NOMO-1 (cell line): ENCODE results near the gene ASTL.

Experiments used
- DNase-seq, 2 experiments: peaks; one replicate each; lab custom pipeline; 2025; ENCODE audit not compliant: unreplicated experiment in 2 of 2; lab: John Stamatoyannopoulos, UW

ASTL gene

GRCh38 chr2:96115631-96116423, 22.5 kb downstream of the ASTL start:
- no peak for DNase-seq

- no peak for DNase-seq
Observed at GRCh38 chr2:96114903-96115581, 23.3 kb downstream of the ASTL start.

GRCh38 chr2:96114546-96114902, 23.8 kb downstream of the ASTL start:
- DNase-seq, result no peak

- DNase-seq, result no peak
Observed at GRCh38 chr2:96113951-96114350, 24.4 kb downstream of the ASTL start.

- DNase-seq, result no peak
Observed at GRCh38 chr2:96113367-96113677, 25.0 kb downstream of the ASTL start.

GRCh38 chr2:96112501-96113366, 25.6 kb downstream of the ASTL start:
- DNase-seq, result no peak

GRCh38 chr2:96111823-96112500, 26.3 kb downstream of the ASTL start:
- no peak for DNase-seq

GRCh38 chr2:96111257-96111640, 27.1 kb downstream of the ASTL start:
- DNase-seq, result no peak

- DNase-seq, result no peak
Observed at GRCh38 chr2:96110621-96111256, 27.6 kb downstream of the ASTL start.

GRCh38 chr2:96109931-96110511, 28.3 kb downstream of the ASTL start:
- DNase-seq, result no peak

- no peak for DNase-seq
Observed at GRCh38 chr2:96109361-96109680, 29.0 kb downstream of the ASTL start.

GRCh38 chr2:96108541-96109360, 29.6 kb downstream of the ASTL start:
- no peak for DNase-seq

GRCh38 chr2:96108151-96108540, 30.2 kb downstream of the ASTL start:
- no peak for DNase-seq

GRCh38 chr2:96107708-96108065, 30.6 kb downstream of the ASTL start:
- no peak for DNase-seq

GRCh38 chr2:96106991-96107707, 31.2 kb downstream of the ASTL start:
- DNase-seq, result no peak

GRCh38 chr2:96105994-96106715, 32.1 kb downstream of the ASTL start:
- no peak for DNase-seq

GRCh38 chr2:96105152-96105915, 33.0 kb downstream of the ASTL start:
- DNase-seq, result no peak

GRCh38 chr2:96104487-96104861, 33.8 kb downstream of the ASTL start:
- no peak for DNase-seq
